H1 (cell line): ENCODE results near the gene SAMD9L. TPM values are rescaled to one million over a fixed set of nuclear protein-coding genes. Genes with fewer than 3 reads are reported as not detected.

ENCODE experiments used
- CTCF ChIA-PET: fragments of 300-600 bp; sonication (Branson Sonifier 250); formaldehyde crosslinking; loops from one replicate; lab custom pipeline; 2021; ENCODE audit not compliant: partially characterized antibody; lab: Charles Lee
- POLR2A ChIA-PET: fragments of 300-600 bp; sonication (Branson Sonifier 250); formaldehyde crosslinking; loops from one replicate; lab custom pipeline; 2021; ENCODE audit warnings: inconsistent platforms; ENCODE audit not compliant: partially characterized antibody; lab: Charles Lee
- DNase-seq, 2 experiments: peaks; one replicate each; pipeline versions ENCODE4 v3.0.0 to v3.0.0-alpha.2; 2010 to 2022; ENCODE audit warnings: low spot score in 2 of 2, low read depth in 1 of 2, mixed read lengths in 1 of 2
- FAIRE-seq: peaks from 2 replicates; lab custom pipeline; 2011; peaks lifted over from hg19 to GRCh38; lab: Jason Lieb, UNC
- H2AFZ ChIP-seq: 2 replicates; pipeline ENCODE4 v1.8.1; 2012; ENCODE audit warnings: low read length, inconsistent platforms
- H2AK5ac ChIP-seq: 2 replicates; pipeline ENCODE4 v1.6.1; 2013; ENCODE audit warnings: low read depth, low read length
- H2BK120ac ChIP-seq: replicated peaks from 2 replicates; pipeline ENCODE3; 2013; ENCODE audit warnings: low read depth, low read length, inconsistent platforms
- H2BK12ac ChIP-seq: 2 replicates; pipeline ENCODE4 v1.6.1; 2013; ENCODE audit warnings: low read depth, low read length
- H2BK15ac ChIP-seq: 2 replicates; pipeline ENCODE4 v1.6.1; 2013; ENCODE audit warnings: low read length
- H2BK20ac ChIP-seq: 2 replicates; pipeline ENCODE4 v1.6.1; 2013; ENCODE audit warnings: low read length
- H2BK5ac ChIP-seq: 2 replicates; pipeline ENCODE4 v1.6.1; 2013; ENCODE audit warnings: low read depth, low read length
- H3K14ac ChIP-seq: 2 replicates; pipeline ENCODE4 v1.6.1; 2013; ENCODE audit warnings: inconsistent platforms; ENCODE audit not compliant: insufficient read length
- H3K18ac ChIP-seq: 2 replicates; pipeline ENCODE4 v1.6.1; 2013; ENCODE audit warnings: low read length; ENCODE audit errors: extremely low read depth
- H3K23ac ChIP-seq: 2 replicates; pipeline ENCODE4 v1.6.1; 2013; ENCODE audit warnings: inconsistent platforms; ENCODE audit not compliant: insufficient read length
- H3K23me2 ChIP-seq: 2 replicates; pipeline ENCODE4 v1.6.1; 2013; ENCODE audit warnings: low read depth, low read length
- H3K27ac ChIP-seq: 2 replicates; pipeline ENCODE4 v1.6.1; 2011; ENCODE audit warnings: low read depth, low read length, inconsistent platforms
- H3K27me3 ChIP-seq, 4 experiments: replicated peaks in 1 of 4; 1 replicate in 1 of 4; 2 replicates in 3 of 4; pipeline versions ENCODE4 v1.6.1 to v1.8.1; 2011 to 2013; ENCODE audit warnings: low read length in 3 of 4, mild to moderate bottlenecking in 3 of 4, inconsistent platforms in 2 of 4, mixed read lengths in 2 of 4, moderate library complexity in 1 of 4; ENCODE audit not compliant: control insufficient read depth in 3 of 4, insufficient read depth in 3 of 4; ENCODE audit errors: extremely low read depth in 1 of 4
- H3K36me3 ChIP-seq, 4 experiments: 2 replicates each; pipeline versions ENCODE4 v1.6.1 to v1.8.1; 2011 to 2013; ENCODE audit warnings: mild to moderate bottlenecking in 4 of 4, low read length in 3 of 4, moderate library complexity in 2 of 4, control low read depth in 1 of 4, inconsistent platforms in 1 of 4; ENCODE audit not compliant: insufficient read depth in 4 of 4, control insufficient read depth in 2 of 4
- H3K4ac ChIP-seq: replicated peaks from 2 replicates; pipeline ENCODE3; 2013; ENCODE audit warnings: low read length, low read depth, mixed read lengths, inconsistent platforms; ENCODE audit not compliant: insufficient read length
- H3K4me1 ChIP-seq, 4 experiments: replicated peaks in 1 of 4; 1 replicate in 1 of 4; 2 replicates in 3 of 4; pipeline versions ENCODE4 v1.6.1 to v1.8.1; 2011 to 2013; ENCODE audit warnings: low read length in 3 of 4, inconsistent platforms in 2 of 4, mixed read lengths in 1 of 4; ENCODE audit not compliant: insufficient read depth in 4 of 4, control insufficient read depth in 3 of 4
- H3K4me2 ChIP-seq, 2 experiments: 2 replicates each; pipeline versions ENCODE4 v1.6.1 to v1.8.1; 2011 to 2013; ENCODE audit warnings: low read depth in 2 of 2, low read length in 2 of 2, control low read depth in 1 of 2, inconsistent platforms in 1 of 2, mild to moderate bottlenecking in 1 of 2; ENCODE audit not compliant: insufficient read depth in 1 of 2
- H3K4me3 ChIP-seq, 4 experiments: fragments of 200-600, 300-600 bp in 1 of 4; sonication (generic), shearing (Covaris generic), sonication (Bioruptor Twin) in 1 of 4; 2 replicates each; pipeline versions ENCODE4 v1.5.1 to v1.8.1; 2011 to 2016; ENCODE audit warnings: low read length in 4 of 4, low read depth in 3 of 4, control low read depth in 2 of 4, inconsistent platforms in 2 of 4, mild to moderate bottlenecking in 2 of 4, mixed read lengths in 1 of 4, moderate library complexity in 1 of 4; ENCODE audit not compliant: insufficient read depth in 2 of 4; ENCODE audit errors: extremely low read depth in 1 of 4
- H3K56ac ChIP-seq: replicated peaks from 2 replicates; pipeline ENCODE3; 2013; ENCODE audit warnings: low read depth, mild to moderate bottlenecking, mixed read lengths, low read length, inconsistent platforms; ENCODE audit not compliant: insufficient read length
- H3K79me1 ChIP-seq: 2 replicates; pipeline ENCODE4 v1.6.1; 2013; ENCODE audit warnings: low read depth, low read length, control low read depth
- H3K79me2 ChIP-seq, 2 experiments: 2 replicates each; pipeline versions ENCODE4 v1.6.1 to v1.8.1; 2012 to 2013; ENCODE audit warnings: low read length in 2 of 2, mild to moderate bottlenecking in 2 of 2, inconsistent platforms in 1 of 2; ENCODE audit not compliant: insufficient read depth in 2 of 2, control insufficient read depth in 1 of 2
- H3K9ac ChIP-seq, 4 experiments: replicated peaks in 1 of 4; 1 replicate in 1 of 4; 2 replicates in 3 of 4; pipeline versions ENCODE4 v1.6.1 to v1.8.1; 2011 to 2013; ENCODE audit warnings: low read depth in 3 of 4, low read length in 3 of 4, control low read depth in 2 of 4, mild to moderate bottlenecking in 2 of 4, moderate library complexity in 2 of 4, inconsistent platforms in 1 of 4; ENCODE audit errors: extremely low read depth in 1 of 4
- H3K9me3 ChIP-seq, 2 experiments: 2 replicates each; pipeline versions ENCODE4 v1.6.1 to v1.8.1; 2012 to 2013; ENCODE audit warnings: mild to moderate bottlenecking in 2 of 2, moderate library complexity in 2 of 2, control low read depth in 1 of 2, inconsistent platforms in 1 of 2, low read depth in 1 of 2, low read length in 1 of 2, mixed read lengths in 1 of 2; ENCODE audit not compliant: insufficient read depth in 2 of 2
- H4K20me1 ChIP-seq, 2 experiments: replicated peaks in 1 of 2; 2 replicates each; pipeline versions ENCODE3 to v1.8.1; 2011 to 2013; ENCODE audit warnings: inconsistent platforms in 2 of 2, low read length in 2 of 2, mild to moderate bottlenecking in 1 of 2; ENCODE audit not compliant: insufficient read depth in 2 of 2, control insufficient read depth in 1 of 2
- H4K5ac ChIP-seq: 2 replicates; pipeline ENCODE4 v1.6.1; 2013; ENCODE audit warnings: low read length, low read depth, mixed read lengths, inconsistent platforms; ENCODE audit not compliant: insufficient read length
- H4K8ac ChIP-seq: 2 replicates; pipeline ENCODE4 v1.8.0; 2013; ENCODE audit warnings: mild to moderate bottlenecking, moderate library complexity, low read length, inconsistent platforms; ENCODE audit not compliant: insufficient read depth; ENCODE audit errors: extremely low read depth
- H4K91ac ChIP-seq: replicated peaks from 2 replicates; pipeline ENCODE3; 2013; ENCODE audit warnings: low read length, mixed read lengths, inconsistent platforms; ENCODE audit not compliant: insufficient read length
- BACH1 ChIP-seq: IDR thresholded peaks from 2 replicates; pipeline ENCODE4 v1.6.1; 2012; ENCODE audit warnings: low read length, improper control_type of control experiment
- CEBPB ChIP-seq: IDR thresholded peaks from 2 replicates; pipeline ENCODE4 v1.6.1; 2012; ENCODE audit warnings: low read depth, low read length
- E2F6 ChIP-seq: IDR thresholded peaks from 2 replicates; pipeline ENCODE4 v1.6.1; 2012; ENCODE audit warnings: inconsistent platforms
- EGR1 ChIP-seq: IDR thresholded peaks from 2 replicates; pipeline ENCODE4 v1.6.1; 2011; ENCODE audit warnings: low read depth, low read length, borderline replicate concordance
- HDAC2 ChIP-seq, 2 experiments: fragments of 300-600 bp in 1 of 2; sonication (generic) in 1 of 2; IDR thresholded peaks; 2 replicates each; pipeline ENCODE4 v1.6.1; 2011 to 2012; ENCODE audit warnings: low read depth in 2 of 2, low read length in 2 of 2, mild to moderate bottlenecking in 2 of 2, moderate library complexity in 2 of 2, borderline replicate concordance in 1 of 2, inconsistent platforms in 1 of 2
- HDAC6 ChIP-seq: IDR thresholded peaks from one replicate; pipeline ENCODE4 v1.7.1; 2012; ENCODE audit warnings: low read depth, mild to moderate bottlenecking, inconsistent platforms, low read length, moderate library complexity
- KDM5A ChIP-seq: fragments of 200-600 bp; IDR thresholded peaks from 2 replicates; pipeline ENCODE4 v1.7.1; 2012; ENCODE audit warnings: mild to moderate bottlenecking, low read length, inconsistent platforms, mixed read lengths
- POLR2A ChIP-seq, 2 experiments: IDR thresholded peaks; 1 replicate in 1 of 2; 2 replicates in 1 of 2; pipeline ENCODE4 v1.6.1; 2011; ENCODE audit warnings: low read depth in 2 of 2, low read length in 2 of 2, mild to moderate bottlenecking in 2 of 2; ENCODE audit errors: control extremely low read depth in 1 of 2
- RFX5 ChIP-seq: IDR thresholded peaks from 2 replicates; pipeline ENCODE4 v1.6.1; 2011; ENCODE audit warnings: low read depth, low read length, improper control_type of control experiment, borderline replicate concordance
- SAP30 ChIP-seq: fragments of 300-600 bp; sonication (generic); IDR thresholded peaks from 2 replicates; pipeline ENCODE4 v1.7.1; 2012; ENCODE audit warnings: low read length, moderate library complexity, mild to moderate bottlenecking, inconsistent platforms; ENCODE audit not compliant: insufficient read depth, insufficient replicate concordance
- SIN3A ChIP-seq, 2 experiments: IDR thresholded peaks in 1 of 2; conservative IDR thresholded peaks in 1 of 2; 2 replicates each; pipeline ENCODE4 v1.6.1; 2011 to 2012; ENCODE audit warnings: low read length in 2 of 2, improper control_type of control experiment in 1 of 2, low read depth in 1 of 2, mild to moderate bottlenecking in 1 of 2
- USF2 ChIP-seq: IDR thresholded peaks from 2 replicates; pipeline ENCODE4 v1.6.1; 2011; ENCODE audit warnings: low read length, improper control_type of control experiment
- YY1 ChIP-seq: IDR thresholded peaks from 2 replicates; pipeline ENCODE4 v1.6.1; 2011; ENCODE audit warnings: low read depth, mild to moderate bottlenecking, low read length
- WGBS, 2 experiments: shearing (Covaris generic) in 1 of 2; methylation state at CpG; one replicate each; pipeline versions ENCODE4 v1.1.6 to v1.1.7; 2013 to 2015; ENCODE audit warnings: low lambda C conversion rate in 2 of 2, mixed read lengths in 2 of 2, inconsistent platforms in 1 of 2, low coverage in 1 of 2, missing lambda C conversion rate in 1 of 2; ENCODE audit not compliant: insufficient replicate concordance in 2 of 2, insufficient coverage in 1 of 2, insufficient read length in 1 of 2; ENCODE audit errors: extremely low coverage in 1 of 2, missing lambda C conversion rate in 1 of 2; 5-methylcytosine and 5-hydroxymethylcytosine counted together
- polyA plus RNA-seq, 7 experiments: library from polyadenylated mRNA; depleted of rRNA in 3 of 7; stranded (reverse) in 5 of 7; unstranded in 2 of 7; fragments of >200 nt in 5 of 7; fragments of 200-250 nt in 2 of 7; gene quantifications; 1 replicate in 5 of 7; 2 replicates in 1 of 7; 4 replicates in 1 of 7; pipeline versions ENCODE4 v1.2.1 to v1.2.3, GENCODE V29; 2011 to 2013; ENCODE audit warnings: missing spikeins in 2 of 7, mixed read lengths in 2 of 7
- total RNA-seq: library from RNA; stranded (reverse); fragmentation: NEBNext Ultra II Directional; extraction: Animal tissue kit (Norgen Biotek cat#: 25700); gene quantifications from 2 replicates; pipeline ENCODE4 v1.2.1, GENCODE V29; 2021

The SAMD9L gene
- total and polyA plus RNA-seq, 2 of the 8 experiments (the other 6 are each of a cell fraction or from before 2014, with no cell fraction given) = not detected

GRCh38 chr7:93147363-93147762 is 822 bp downstream of the SAMD9L start:
- Histone ChIP-seq H3K36me3 (no peaks in the 10 kb centered on the region), H3K27ac (no peak overlapping the region), H2BK120ac (no peak overlapping the region), H4K5ac (no peak overlapping the region), H3K4ac (no peak overlapping the region), H3K27me3 (no peaks in the 10 kb centered on the region), H3K9me3 (no peaks in the 10 kb centered on the region), H3K14ac (no peak overlapping the region), H3K23me2 (no peaks in the 10 kb centered on the region), H4K8ac (no peak overlapping the region), H2BK5ac (no peak overlapping the region), H4K91ac (no peak overlapping the region), H4K20me1 (no peaks in the 10 kb centered on the region), H3K79me1 (no peaks in the 10 kb centered on the region), H3K79me2 (no peaks in the 10 kb centered on the region), H2BK12ac (no peak overlapping the region), H2BK15ac (no peak overlapping the region), H3K4me3 (no peak overlapping the region), H3K56ac (no peak overlapping the region), H2BK20ac (no peak overlapping the region), H3K4me1 (0 out of 7 replicates have a peak, but pooled peaks cover 0 to 2% (median under 1%) of the 10 kb centered on the region in 4 experiments), H2AK5ac (no peak overlapping the region), H3K18ac (no peak overlapping the region), H3K4me2 (no peak overlapping the region), H2AFZ (peak overlapping the region; percentile 27; the same call in 1 of the 2 replicates), H3K9ac (no peak overlapping the region), H3K23ac (no peak overlapping the region)
- POLR2A ChIA-PET = no interaction called here
- CTCF ChIA-PET = interaction anchor here (0.6 to 1.2 kb wide), 3 partner anchors 12 to 273 kb away, joined by 3 to 5 read pairs (median 3); no protein-coding TSS in a partner anchor
- FAIRE-seq (no peak), DNase-seq (no peak)
- WGBS, 2 experiments = 83% methylated on average over 3 of the region's 3 CpGs; no CpG with 5 or more reads in 1 of the 2 experiments
- no peak for TF ChIP-seq RFX5
- TF ChIP-seq EGR1 = no peak
- TF ChIP-seq BACH1 = no peak
- TF ChIP-seq POLR2A (IDR thresholded peaks at IDR 0.05; ENCODE audit: control extremely low read depth in 1 of 2, low read depth in 2 of 2, low read length in 2 of 2) = no peak
- TF ChIP-seq SAP30 = no peak
- TF ChIP-seq KDM5A = no peak
- no peak for TF ChIP-seq HDAC2 (IDR thresholded peaks at IDR 0.05; ENCODE audit: borderline replicate concordance in 1 of 2, low read depth in 2 of 2, low read length in 2 of 2)
- TF ChIP-seq HDAC6 = no peak
- TF ChIP-seq E2F6 = no peak
- TF ChIP-seq SIN3A (conservative IDR thresholded peaks at IDR 0.05 in 1 of 2, IDR thresholded peaks at IDR 0.05 in 1 of 2; ENCODE audit: low read depth in 1 of 2, low read length in 2 of 2) = no peak
- no peak for TF ChIP-seq USF2
- TF ChIP-seq YY1 = no peak
- no peak for TF ChIP-seq CEBPB
